ENCODE measurements around the gene SH3D21.

Gene SH3D21

GRCh38 chr1:36339215-36339614, 33.0 kb downstream of the SH3D21 start:
- no peak for DNase-seq

- no peak for DNase-seq
Measured at GRCh38 chr1:36339615-36340014, 33.4 kb downstream of the SH3D21 start.

GRCh38 chr1:36341626-36342320, 35.6 kb downstream of the SH3D21 start:
- no peak for DNase-seq

GRCh38 chr1:36342426-36343185, 36.4 kb downstream of the SH3D21 start:
- peak; percentile 32 for DNase-seq

- no peak for DNase-seq
Measured at GRCh38 chr1:36343651-36344394, 37.7 kb downstream of the SH3D21 start.

GRCh38 chr1:36344395-36344680, 38.2 kb downstream of the SH3D21 start:
- no peak for DNase-seq

GRCh38 chr1:36345353-36345752, 39.2 kb downstream of the SH3D21 start:
- no peak for DNase-seq

GRCh38 chr1:36346741-36347370, 40.7 kb downstream of the SH3D21 start:
- DNase-seq = no peak

GRCh38 chr1:36349241-36349671, 43.1 kb downstream of the SH3D21 start:
- DNase-seq = peak; percentile 63

GRCh38 chr1:36349839-36350238, 43.7 kb downstream of the SH3D21 start:
- DNase-seq = no peak

- peak; percentile 49 for DNase-seq
Measured at GRCh38 chr1:36350659-36351226, 44.6 kb downstream of the SH3D21 start.

GRCh38 chr1:36351227-36351977, 45.2 kb downstream of the SH3D21 start:
- peak; percentile 40 for DNase-seq

- peak; percentile 21 for DNase-seq
Measured at GRCh38 chr1:36352125-36352909, 46.1 kb downstream of the SH3D21 start.

- DNase-seq = no peak
Measured at GRCh38 chr1:36352910-36353878, 47.0 kb downstream of the SH3D21 start.

GRCh38 chr1:36354486-36354885, 48.3 kb downstream of the SH3D21 start:
- DNase-seq = no peak

GRCh38 chr1:36355811-36356210, 49.6 kb downstream of the SH3D21 start:
- DNase-seq = no peak

GRCh38 chr1:36358514-36359084, 52.4 kb downstream of the SH3D21 start:
- DNase-seq = no peak

GRCh38 chr1:36359383-36359782, 53.2 kb downstream of the SH3D21 start:
- no peak for DNase-seq

GRCh38 chr1:36359911-36360550, 53.9 kb downstream of the SH3D21 start:
- peak; percentile 54 for DNase-seq
